Smooth muscle cell of the brain vasculature (primary cell): Measurements from ENCODE around the gene INVS.
A peak's percentile ranks its signal among the peaks of the same experiment; 100 is the strongest.
"Not testable (repeated sequence)": the region's sequence is repeated elsewhere in the genome, so short reads cannot be mapped to it uniquely, and the experiment has no call there.

ENCODE experiments used
- DNase-seq: peaks from one replicate; pipeline ENCODE4 v3.0.0-alpha.2; 2012; ENCODE audit warnings: low read depth, low spot score

Gene INVS

DNA sequence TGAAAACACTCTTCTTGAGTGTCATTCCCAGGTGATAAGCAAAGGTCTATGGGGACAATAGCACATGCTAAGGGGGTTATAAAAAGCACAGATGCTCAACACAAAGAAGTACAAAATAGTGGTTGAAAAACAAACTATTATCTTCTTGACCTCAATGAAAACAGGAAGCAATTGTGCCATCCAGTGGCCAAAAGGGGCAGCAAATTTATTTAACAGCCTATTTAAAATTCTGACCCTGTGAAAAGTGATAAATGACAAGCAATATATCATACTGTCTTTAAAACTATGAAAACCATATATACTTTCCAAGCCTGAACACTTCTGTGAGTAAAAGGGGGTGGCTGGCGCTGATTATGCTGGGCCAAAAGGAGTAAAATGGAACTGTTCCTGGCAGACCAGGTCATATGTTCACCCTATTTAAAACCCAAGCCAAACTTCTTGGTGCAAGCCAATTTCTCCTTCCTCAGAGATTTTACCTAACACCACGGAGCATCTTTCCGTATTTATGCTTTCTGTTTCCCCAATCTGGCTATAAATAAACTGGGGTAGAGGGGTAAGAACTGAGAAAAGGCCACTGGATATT lies 224.0 kb downstream of the INVS start:
- DNase-seq, result peak; percentile 33

DNA sequence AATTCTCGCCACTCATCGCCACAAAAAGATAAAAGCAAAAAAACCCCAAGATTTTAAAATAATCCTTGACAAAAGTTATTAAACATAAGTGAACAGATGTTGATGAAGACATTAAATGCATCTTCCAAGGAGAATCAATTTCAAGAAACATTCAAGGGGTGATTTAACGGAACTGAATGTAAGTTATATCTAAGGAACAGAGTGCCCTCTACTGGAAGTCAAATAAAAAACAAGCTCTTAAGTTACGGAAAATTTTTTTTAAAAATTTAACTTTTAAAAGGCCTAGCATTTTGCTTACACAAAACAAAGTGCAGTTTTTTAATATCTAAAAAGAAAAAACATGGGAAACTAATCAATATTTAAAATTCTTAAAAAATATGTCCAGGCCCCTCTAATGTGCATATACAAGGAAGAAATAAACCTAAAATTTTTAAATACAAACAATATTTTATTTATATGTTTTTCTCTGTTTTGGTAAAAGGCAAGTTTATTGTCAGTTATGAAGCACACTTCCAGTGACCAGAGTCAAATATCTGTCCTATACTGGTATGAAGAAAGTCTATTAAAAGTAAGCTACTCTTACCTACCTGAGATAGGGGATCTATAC lies 225.7 kb downstream of the INVS start:
- DNase-seq, result no peak

DNA sequence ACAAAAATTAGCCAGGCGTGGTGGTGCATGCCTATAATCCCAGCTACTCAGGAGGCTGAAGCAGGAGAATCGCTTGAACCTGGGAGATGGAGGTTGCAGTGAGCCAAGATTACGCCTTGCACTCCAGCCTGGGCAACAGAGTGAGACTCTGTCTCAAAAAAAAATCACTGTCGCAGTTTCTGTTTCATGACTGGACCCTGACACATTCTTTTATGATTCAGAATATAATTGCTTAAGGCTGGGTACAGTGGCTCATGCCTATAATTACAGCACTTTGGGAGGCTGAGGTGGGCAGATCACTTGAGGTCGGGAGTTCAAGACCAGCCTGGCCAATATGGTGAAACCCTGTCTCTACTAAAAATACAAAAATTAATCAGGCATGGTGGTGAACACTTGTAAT lies 239.7 kb downstream of the INVS start:
- not testable (repeated sequence) for DNase-seq

DNA sequence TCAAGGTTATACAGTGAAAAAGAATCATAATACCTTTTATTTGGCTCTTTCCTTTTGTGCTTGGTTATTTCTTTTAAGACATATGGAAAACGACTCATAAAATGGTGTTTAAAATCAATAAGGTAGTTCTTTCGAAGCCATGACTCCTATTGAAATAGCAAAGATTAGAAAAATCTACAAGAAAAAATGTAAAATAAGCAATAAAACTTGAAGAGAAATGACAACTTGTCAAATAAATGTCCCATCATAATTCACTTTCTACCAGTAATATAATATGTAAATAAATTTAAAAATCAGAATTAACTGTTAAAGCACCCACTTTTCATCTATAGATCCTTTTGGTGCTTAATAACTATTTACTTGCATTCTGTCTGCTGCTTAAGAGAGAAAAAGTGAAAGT lies 241.2 kb downstream of the INVS start:
- no peak for DNase-seq

DNA sequence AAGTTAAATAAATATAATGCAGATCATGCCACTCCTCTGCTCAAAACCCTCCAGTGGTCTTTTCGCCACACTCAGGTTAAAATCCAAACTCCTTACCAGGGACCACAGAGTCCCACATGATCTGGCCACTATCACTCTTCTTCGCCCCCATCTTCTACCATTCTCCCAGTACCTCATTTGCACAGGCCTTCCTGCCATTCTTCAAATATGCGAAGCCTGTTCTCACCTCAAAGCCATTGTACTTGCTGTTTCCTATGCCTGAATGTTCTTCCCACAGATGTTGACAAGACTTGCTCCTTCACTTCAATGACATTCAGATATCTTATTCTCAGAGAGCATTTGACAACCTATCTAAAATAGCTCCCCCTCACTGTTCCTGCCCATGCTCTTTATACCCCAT lies 242.8 kb downstream of the INVS start:
- DNase-seq, result no peak

DNA sequence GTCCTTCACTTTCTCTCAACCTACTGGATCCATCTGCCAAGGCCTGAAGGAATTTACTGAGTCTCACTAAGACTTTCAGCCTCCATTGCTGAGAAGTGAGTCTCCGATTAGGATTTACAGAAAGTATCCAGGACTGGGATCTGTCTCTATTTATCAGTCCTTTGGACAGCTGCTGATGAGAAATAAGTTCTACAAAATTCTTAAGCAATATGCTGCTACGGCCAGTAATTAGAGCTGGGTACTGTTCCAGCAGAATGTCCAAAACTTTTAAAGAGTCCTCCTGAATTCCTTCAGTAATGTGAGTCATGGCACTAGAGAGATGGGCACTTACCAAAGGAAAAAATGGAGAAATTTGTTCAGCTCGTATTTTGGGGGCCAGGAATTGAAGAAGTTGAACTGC lies 247.8 kb downstream of the INVS start:
- DNase-seq, result no peak

DNA sequence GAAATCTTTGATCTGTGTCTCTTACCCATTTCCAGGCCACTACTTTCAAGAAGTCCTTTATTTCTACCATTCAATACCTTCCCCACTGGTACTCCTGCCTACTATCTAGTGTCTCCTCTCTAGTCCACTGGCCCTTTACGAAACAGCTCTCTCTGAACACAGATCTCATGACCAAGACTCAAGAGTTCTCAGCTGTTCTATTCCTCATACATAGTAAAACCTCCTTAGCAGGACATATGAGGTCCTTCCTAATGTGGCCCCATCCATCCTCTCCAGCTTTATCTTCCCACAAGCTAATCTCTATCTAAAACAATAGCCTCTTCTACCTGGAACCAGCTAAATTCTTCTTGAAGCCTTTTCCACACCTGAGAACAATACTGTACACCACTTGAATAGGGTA lies 251.1 kb downstream of the INVS start:
- no peak for DNase-seq
